Common myeloid progenitor, CD34-positive (primary cell): ENCODE data around the gene CHST3.

Source experiments
- CTCF ChIA-PET: fragments of 350-600 bp; sonication (Branson Sonifier 250); formaldehyde crosslinking; loops from one replicate; lab custom pipeline; 2021; ENCODE audit warnings: antibody characterized with exemption; lab: Charles Lee
- POLR2A ChIA-PET: fragments of 350-600 bp; sonication (Branson Sonifier 250); formaldehyde crosslinking; loops from one replicate; lab custom pipeline; 2021; ENCODE audit warnings: antibody characterized with exemption; lab: Charles Lee
- DNase-seq, 3 donors: peaks; one replicate each; pipeline versions ENCODE4 v3.0.0 to v3.0.0-alpha.2; 2013
- H3K27ac ChIP-seq, 2 experiments: 1 replicate in 1 of 2; 2 replicates in 1 of 2; pipeline ENCODE4 v1.7.0; 2013; ENCODE audit warnings: inconsistent platforms in 2 of 2, low read length in 2 of 2, mild to moderate bottlenecking in 2 of 2, low read depth in 1 of 2, moderate library complexity in 1 of 2; ENCODE audit not compliant: severe bottlenecking in 2 of 2, insufficient read depth in 1 of 2, poor library complexity in 1 of 2
- H3K27me3 ChIP-seq, 5 experiments: replicated peaks in 2 of 5; 1 replicate in 3 of 5; 2 replicates in 2 of 5; pipeline versions ENCODE4 v1.6.1 to v1.7.0; 2013; ENCODE audit warnings: low read length in 4 of 5, mild to moderate bottlenecking in 2 of 5, moderate library complexity in 2 of 5, inconsistent platforms in 1 of 5; ENCODE audit not compliant: insufficient read depth in 5 of 5, control insufficient read depth in 4 of 5
- H3K36me3 ChIP-seq, 4 experiments: 1 replicate in 2 of 4; 2 replicates in 2 of 4; pipeline versions ENCODE4 v1.6.1 to v1.7.0; 2013; ENCODE audit warnings: low read length in 3 of 4, control low read depth in 1 of 4, mild to moderate bottlenecking in 1 of 4; ENCODE audit not compliant: control insufficient read depth in 4 of 4, insufficient read depth in 4 of 4
- H3K4me1 ChIP-seq, 4 experiments: 1 replicate in 3 of 4; 2 replicates in 1 of 4; pipeline versions ENCODE4 v1.6.1 to v1.7.1; 2013; ENCODE audit warnings: low read length in 3 of 4, mild to moderate bottlenecking in 3 of 4, control low read depth in 1 of 4, inconsistent platforms in 1 of 4, moderate library complexity in 1 of 4; ENCODE audit not compliant: control insufficient read depth in 4 of 4, insufficient read depth in 4 of 4; ENCODE audit errors: control extremely low read depth in 1 of 4
- H3K4me3 ChIP-seq, 7 experiments: 1 replicate in 4 of 7; 2 replicates in 3 of 7; pipeline versions ENCODE4 v1.5.1 to v1.7.0; 2013; ENCODE audit warnings: mild to moderate bottlenecking in 7 of 7, low read length in 6 of 7, moderate library complexity in 6 of 7, inconsistent platforms in 2 of 7, low read depth in 2 of 7, control low read depth in 1 of 7; ENCODE audit not compliant: insufficient read depth in 4 of 7, control insufficient read depth in 1 of 7; ENCODE audit errors: extremely low read depth in 1 of 7
- H3K9me3 ChIP-seq, 5 experiments: 1 replicate in 4 of 5; 2 replicates in 1 of 5; pipeline versions ENCODE4 v1.6.1 to v1.7.1; 2013; ENCODE audit warnings: low read length in 4 of 5, mild to moderate bottlenecking in 2 of 5, inconsistent platforms in 1 of 5, low read depth in 1 of 5, moderate library complexity in 1 of 5; ENCODE audit not compliant: control insufficient read depth in 4 of 5, insufficient read depth in 2 of 5; ENCODE audit errors: control extremely low read depth in 1 of 5
- WGBS: methylation state at CpG from one replicate; pipeline ENCODE4 v1.1.5; 2013; ENCODE audit not compliant: insufficient coverage; 5-methylcytosine and 5-hydroxymethylcytosine counted together

Gene CHST3

GRCh38 chr10:71990706-71991269 is 26.6 kb downstream of the CHST3 start:
- CTCF ChIA-PET = no interaction called here
- H3K36me3 ChIP-seq = no peaks in the 10 kb centered on the region

GRCh38 chr10:71995449-71995848 is 31.3 kb downstream of the CHST3 start:
- Histone ChIP-seq H3K4me3 (no peak overlapping the region), H3K36me3 (no peaks in the 10 kb centered on the region), H3K4me1 (no peaks in the 10 kb centered on the region), H3K9me3 (peaks cover 0 to 2% (median 0%) of the 10 kb centered on the region in 5 experiments), H3K27ac (no peak overlapping the region), H3K27me3 (no peaks in the 10 kb centered on the region)
- no CpG with 5 or more reads among the region's 3 CpGs for WGBS
- DNase-seq = no peak
- POLR2A ChIA-PET = no interaction called here
- CTCF ChIA-PET = no interaction called here

More at GRCh38 chr10:71990706-71991269, 26.6 kb downstream of the CHST3 start:
- Histone ChIP-seq H3K27ac (no peak overlapping the region), H3K4me1 (no peaks in the 10 kb centered on the region), H3K9me3 (peaks cover 0 to 2% (median 0%) of the 10 kb centered on the region in 5 experiments), H3K27me3 (peaks cover 0 to 3% (median 0%) of the 10 kb centered on the region in 5 experiments), H3K4me3 (no peak overlapping the region)
- 98% methylated on average over 6 of the region's 7 CpGs for WGBS
- DNase-seq = no peak
- POLR2A ChIA-PET = no interaction called here

GRCh38 chr10:71995887-71996575 is 31.8 kb downstream of the CHST3 start:
- no CpG with 5 or more reads among the region's 6 CpGs for WGBS
- Histone ChIP-seq H3K27me3 (no peaks in the 10 kb centered on the region), H3K27ac (no peak overlapping the region), H3K9me3 (peaks cover 0 to 2% (median 0%) of the 10 kb centered on the region in 5 experiments), H3K4me1 (no peaks in the 10 kb centered on the region), H3K36me3 (no peaks in the 10 kb centered on the region), H3K4me3 (no peak overlapping the region)
- ChIA-PET POLR2A (interaction anchor here (0.7 kb wide), 1 partner anchor 45 kb away, joined by 3 read pairs; no protein-coding TSS in a partner anchor), CTCF (interaction anchor here (1.4 kb wide), 1 partner anchor 19 kb away, joined by 3 read pairs; no protein-coding TSS in a partner anchor)
- DNase-seq = no peak

GRCh38 chr10:71996592-71997371 is 32.6 kb downstream of the CHST3 start:
- peaks cover 0 to 2% (median 0%) of the 10 kb centered on the region in 5 experiments for H3K9me3 ChIP-seq
- H3K27ac ChIP-seq = no peak overlapping the region
- no peaks in the 10 kb centered on the region for H3K36me3 ChIP-seq
- ChIA-PET CTCF (interaction anchor here (1.4 kb wide), 1 partner anchor 18 kb away, joined by 3 read pairs; no protein-coding TSS in a partner anchor), POLR2A (interaction anchor here (0.7 kb wide), 1 partner anchor 45 kb away, joined by 3 read pairs; no protein-coding TSS in a partner anchor)
- DNase-seq = no peak
- H3K4me1 ChIP-seq = no peaks in the 10 kb centered on the region
- WGBS = 96% methylated on average over 5 of the region's 13 CpGs
- H3K27me3 ChIP-seq = no peaks in the 10 kb centered on the region
- no peak overlapping the region for H3K4me3 ChIP-seq

GRCh38 chr10:71998119-71998839 is 34.1 kb downstream of the CHST3 start:
- no peaks in the 10 kb centered on the region for H3K4me1 ChIP-seq
- no peak overlapping the region for H3K27ac ChIP-seq
- H3K4me3 ChIP-seq = no peak overlapping the region
- no peaks in the 10 kb centered on the region for H3K27me3 ChIP-seq
- POLR2A ChIA-PET = no interaction called here
- no peaks in the 10 kb centered on the region for H3K36me3 ChIP-seq
- DNase-seq = no peak
- peaks cover 0 to 2% (median 0%) of the 10 kb centered on the region in 5 experiments for H3K9me3 ChIP-seq
- CTCF ChIA-PET = no interaction called here
- WGBS = 93% methylated on average over 14 of the region's 14 CpGs

- no peak overlapping the region for H3K4me3 ChIP-seq
- H3K36me3 ChIP-seq = no peaks in the 10 kb centered on the region
- ChIA-PET CTCF (no interaction called here), POLR2A (no interaction called here)
- H3K9me3 ChIP-seq = peaks cover 0 to 2% (median 0%) of the 10 kb centered on the region in 5 experiments
- H3K27me3 ChIP-seq = no peaks in the 10 kb centered on the region
- no peak for DNase-seq
- no peak overlapping the region for H3K27ac ChIP-seq
- 91% methylated on average over 4 of the region's 5 CpGs for WGBS
- H3K4me1 ChIP-seq = no peaks in the 10 kb centered on the region
Observed at GRCh38 chr10:71998840-71999194, 34.6 kb downstream of the CHST3 start.
